ENCODE results near the gene CAPN9.

CAPN9 gene

GRCh38 chr1:230809256-230809990 is 62.2 kb downstream of the CAPN9 start:
- no peak for TF ChIP-seq CTCF (IDR thresholded peaks at IDR 0.05; ENCODE audit: extremely low read depth, insufficient read depth, missing control alignments)
- in situ Hi-C loops (cut with MboI; ENCODE audit: low pct_unique_long_range_greater_than_20kb, low sequenced_read_pairs, unreplicated experiment): no loop called here
- no peak for DNase-seq (ENCODE audit: low spot score)

- no peak for TF ChIP-seq CTCF (IDR thresholded peaks at IDR 0.05; ENCODE audit: extremely low read depth, insufficient read depth, missing control alignments)
- in situ Hi-C loops (cut with MboI; ENCODE audit: low pct_unique_long_range_greater_than_20kb, low sequenced_read_pairs, unreplicated experiment): no loop called here
- DNase-seq (ENCODE audit: low spot score): no peak
Observed at GRCh38 chr1:230812568-230812967, 65.4 kb downstream of the CAPN9 start.

- TF ChIP-seq CTCF (IDR thresholded peaks at IDR 0.05; ENCODE audit: extremely low read depth, insufficient read depth, missing control alignments): no peak
- DNase-seq (ENCODE audit: low spot score): no peak
- in situ Hi-C loops (cut with MboI; ENCODE audit: low pct_unique_long_range_greater_than_20kb, low sequenced_read_pairs, unreplicated experiment): no loop called here
Observed at GRCh38 chr1:230814949-230815692, 67.9 kb downstream of the CAPN9 start.

- no peak for DNase-seq (ENCODE audit: low spot score)
- in situ Hi-C loops (cut with MboI; ENCODE audit: low pct_unique_long_range_greater_than_20kb, low sequenced_read_pairs, unreplicated experiment): no loop called here
- TF ChIP-seq CTCF (IDR thresholded peaks at IDR 0.05; ENCODE audit: extremely low read depth, insufficient read depth, missing control alignments): no peak
Observed at GRCh38 chr1:230816018-230816417, 68.8 kb downstream of the CAPN9 start.

- TF ChIP-seq CTCF (IDR thresholded peaks at IDR 0.05; ENCODE audit: extremely low read depth, insufficient read depth, missing control alignments): no peak
- DNase-seq (ENCODE audit: low spot score): no peak
- in situ Hi-C loops (cut with MboI; ENCODE audit: low pct_unique_long_range_greater_than_20kb, low sequenced_read_pairs, unreplicated experiment): no loop called here
Observed at GRCh38 chr1:230818367-230818766, 71.2 kb downstream of the CAPN9 start.

GRCh38 chr1:230818901-230819300 is 71.7 kb downstream of the CAPN9 start:
- DNase-seq (ENCODE audit: low spot score): no peak
- TF ChIP-seq CTCF (IDR thresholded peaks at IDR 0.05; ENCODE audit: extremely low read depth, insufficient read depth, missing control alignments): no peak
- in situ Hi-C loops (cut with MboI; ENCODE audit: low pct_unique_long_range_greater_than_20kb, low sequenced_read_pairs, unreplicated experiment): no loop called here

Measured in GM13977 (cell line).